ENCODE data around the gene PRKN. TPM values are rescaled to one million over a fixed set of nuclear protein-coding genes. Genes with fewer than 3 reads are reported as not detected.

Gene PRKN
- total RNA-seq, 2 donors from 2014 or later = 3.3 to 4.8 TPM

- no peak for TF ChIP-seq CTCF (conservative IDR thresholded peaks at IDR 0.05)
- Histone ChIP-seq H3K4me1 (ENCODE audit: control insufficient read depth, insufficient read depth, low read length) (no peaks in the 10 kb centered on the region), H3K9me3 (ENCODE audit: control insufficient read depth, low read length) (no peaks in the 10 kb centered on the region), H3K27ac (ENCODE audit: low read depth, low read length) (no peak overlapping the region), H3K36me3 (ENCODE audit: control insufficient read depth, insufficient read depth, low read length) (no peaks in the 10 kb centered on the region), H3K4me3 (ENCODE audit: low read length) (no peak overlapping the region), H3K27me3 (ENCODE audit: control insufficient read depth, insufficient read depth, low read length, poor library complexity, severe bottlenecking) (no peaks in the 10 kb centered on the region), H3K9ac (ENCODE audit: extremely low read depth, low read length, poor library complexity, severe bottlenecking) (no peak overlapping the region)
- DNase-seq = no peak
- Mint-ChIP-seq H3K27me3 (ENCODE audit: insufficient read depth) (no peaks in the 10 kb centered on the region), H3K36me3 (ENCODE audit: low read depth) (no peaks in the 10 kb centered on the region), H3K9me3 (peaks cover 5% of the 10 kb centered on the region), H3K27ac (no peak overlapping the region), H3K4me1 (no peaks in the 10 kb centered on the region), H3K4me3 (no peak overlapping the region)
- WGBS, 2 experiments (ENCODE audit: insufficient coverage in 1 of 2, insufficient read length in 1 of 2) = 92 to 95% methylated on average over 7 to 11 of the region's 11 CpGs
Measured at GRCh38 chr6:162092816-162093502, 634.6 kb downstream of the PRKN start.

GRCh38 chr6:162090734-162091133 is 636.8 kb downstream of the PRKN start:
- no peak overlapping the region for H3K4me3 Mint-ChIP-seq
- H3K36me3 Mint-ChIP-seq (ENCODE audit: low read depth) = no peaks in the 10 kb centered on the region
- H3K27ac Mint-ChIP-seq = no peak overlapping the region
- Histone ChIP-seq H3K36me3 (ENCODE audit: control insufficient read depth, insufficient read depth, low read length) (no peaks in the 10 kb centered on the region), H3K9me3 (ENCODE audit: control insufficient read depth, low read length) (no peaks in the 10 kb centered on the region), H3K27ac (ENCODE audit: low read depth, low read length) (no peak overlapping the region), H3K4me3 (ENCODE audit: low read length) (no peak overlapping the region), H3K4me1 (ENCODE audit: control insufficient read depth, insufficient read depth, low read length) (no peaks in the 10 kb centered on the region), H3K9ac (ENCODE audit: extremely low read depth, low read length, poor library complexity, severe bottlenecking) (no peak overlapping the region), H3K27me3 (ENCODE audit: control insufficient read depth, insufficient read depth, low read length, poor library complexity, severe bottlenecking) (no peaks in the 10 kb centered on the region)
- no peaks in the 10 kb centered on the region for H3K27me3 Mint-ChIP-seq (ENCODE audit: insufficient read depth)
- no peak for TF ChIP-seq CTCF (conservative IDR thresholded peaks at IDR 0.05)
- H3K9me3 Mint-ChIP-seq = no peaks in the 10 kb centered on the region
- no peak for DNase-seq
- H3K4me1 Mint-ChIP-seq = no peaks in the 10 kb centered on the region
- WGBS, 2 experiments (ENCODE audit: insufficient coverage in 1 of 2, insufficient read length in 1 of 2) = 91 to 100% methylated on average over 1 to 2 of the region's 2 CpGs

- H3K27ac ChIP-seq (ENCODE audit: low read depth, low read length) = no peak overlapping the region
- TF ChIP-seq CTCF (conservative IDR thresholded peaks at IDR 0.05) = no peak
- H3K9me3 ChIP-seq (ENCODE audit: control insufficient read depth, low read length) = no peaks in the 10 kb centered on the region
- no peak for DNase-seq
- no peaks in the 10 kb centered on the region for H3K4me1 ChIP-seq (ENCODE audit: control insufficient read depth, insufficient read depth, low read length)
- H3K4me1 Mint-ChIP-seq = no peaks in the 10 kb centered on the region
- H3K9me3 Mint-ChIP-seq = no peaks in the 10 kb centered on the region
- H3K4me3 Mint-ChIP-seq = no peak overlapping the region
- H3K27me3 Mint-ChIP-seq (ENCODE audit: insufficient read depth) = no peaks in the 10 kb centered on the region
- H3K9ac ChIP-seq (ENCODE audit: extremely low read depth, low read length, poor library complexity, severe bottlenecking) = no peak overlapping the region
- no peaks in the 10 kb centered on the region for H3K27me3 ChIP-seq (ENCODE audit: control insufficient read depth, insufficient read depth, low read length, poor library complexity, severe bottlenecking)
- H3K36me3 ChIP-seq (ENCODE audit: control insufficient read depth, insufficient read depth, low read length) = no peaks in the 10 kb centered on the region
- WGBS, 2 experiments (ENCODE audit: insufficient coverage in 1 of 2, insufficient read length in 1 of 2) = 89% methylated on average over 2 of the region's 2 CpGs; no CpG with 5 or more reads in 1 of the 2 experiments
- no peak overlapping the region for H3K27ac Mint-ChIP-seq
- H3K4me3 ChIP-seq (ENCODE audit: low read length) = no peak overlapping the region
- no peaks in the 10 kb centered on the region for H3K36me3 Mint-ChIP-seq (ENCODE audit: low read depth)
Measured at GRCh38 chr6:162088091-162088490, 639.5 kb downstream of the PRKN start.

Measured in endodermal cell (in vitro differentiated cells).